Smooth muscle cell (in vitro differentiated cells): ENCODE measurements around the gene SORL1-AS1.

Experiments
- DNase-seq: peaks from one replicate; lab custom pipeline; 2025; ENCODE audit not compliant: unreplicated experiment; lab: John Stamatoyannopoulos, UW
- H2AFZ ChIP-seq: fragments of 200-600 bp; sonication (generic); 2 replicates; pipeline ENCODE4 v1.6.0; 2016; ENCODE audit warnings: antibody characterized with exemption, low read depth, mild to moderate bottlenecking
- H3F3A ChIP-seq: fragments of 200-600 bp; sonication (generic); 2 replicates; pipeline ENCODE4 v1.6.0; 2017; ENCODE audit warnings: antibody characterized with exemption, low read depth
- H3K27ac ChIP-seq: fragments of 200-600 bp; sonication (generic); 2 replicates; pipeline ENCODE4 v1.5.1; 2016; ENCODE audit warnings: low read depth, mild to moderate bottlenecking
- H3K27me3 ChIP-seq: fragments of 200-600 bp; sonication (generic); 2 replicates; pipeline ENCODE4 v1.6.1; 2016; ENCODE audit warnings: low read depth, mild to moderate bottlenecking
- H3K36me3 ChIP-seq: fragments of 200-600 bp; sonication (generic); 2 replicates; pipeline ENCODE4 v1.5.1; 2016; ENCODE audit warnings: low read depth
- H3K4me1 ChIP-seq: fragments of 200-600 bp; sonication (generic); 2 replicates; pipeline ENCODE4 v1.5.1; 2016; ENCODE audit warnings: low read depth
- H3K4me2 ChIP-seq: fragments of 200-600 bp; sonication (generic); 2 replicates; pipeline ENCODE4 v1.6.0; 2016; ENCODE audit warnings: mild to moderate bottlenecking
- H3K4me3 ChIP-seq: fragments of 200-600 bp; sonication (generic); 2 replicates; pipeline ENCODE4 v1.5.1; 2016; ENCODE audit warnings: mild to moderate bottlenecking
- H3K79me2 ChIP-seq: fragments of 200-600 bp; sonication (generic); 2 replicates; pipeline ENCODE4 v1.6.0; 2016; ENCODE audit warnings: low read depth, mild to moderate bottlenecking
- H3K9ac ChIP-seq: fragments of 200-600 bp; sonication (generic); 2 replicates; pipeline ENCODE4 v1.6.0; 2016; ENCODE audit warnings: low read depth
- H3K9me3 ChIP-seq: fragments of 200-600 bp; sonication (generic); replicated peaks from 2 replicates; pipeline ENCODE4 v1.5.1; 2016; ENCODE audit warnings: low read depth
- H4K20me1 ChIP-seq: fragments of 200-600 bp; sonication (generic); 2 replicates; pipeline ENCODE4 v1.6.0; 2016; ENCODE audit warnings: low read depth
- WGBS: methylation state at CpG from one replicate; pipeline ENCODE4 v1.1.7; 2016; ENCODE audit warnings: low lambda C conversion rate; 5-methylcytosine and 5-hydroxymethylcytosine counted together
- TF ChIP-seq, protein P1 (sequence below): fragments of 200-600 bp; sonication (generic); IDR thresholded peaks from 2 replicates; pipeline ENCODE4 v1.5.1; 2017; ENCODE audit warnings: borderline replicate concordance, mild to moderate bottlenecking, antibody characterized with exemption; ENCODE audit not compliant: insufficient read depth, poor library complexity, severe bottlenecking

The SORL1-AS1 gene

DNA sequence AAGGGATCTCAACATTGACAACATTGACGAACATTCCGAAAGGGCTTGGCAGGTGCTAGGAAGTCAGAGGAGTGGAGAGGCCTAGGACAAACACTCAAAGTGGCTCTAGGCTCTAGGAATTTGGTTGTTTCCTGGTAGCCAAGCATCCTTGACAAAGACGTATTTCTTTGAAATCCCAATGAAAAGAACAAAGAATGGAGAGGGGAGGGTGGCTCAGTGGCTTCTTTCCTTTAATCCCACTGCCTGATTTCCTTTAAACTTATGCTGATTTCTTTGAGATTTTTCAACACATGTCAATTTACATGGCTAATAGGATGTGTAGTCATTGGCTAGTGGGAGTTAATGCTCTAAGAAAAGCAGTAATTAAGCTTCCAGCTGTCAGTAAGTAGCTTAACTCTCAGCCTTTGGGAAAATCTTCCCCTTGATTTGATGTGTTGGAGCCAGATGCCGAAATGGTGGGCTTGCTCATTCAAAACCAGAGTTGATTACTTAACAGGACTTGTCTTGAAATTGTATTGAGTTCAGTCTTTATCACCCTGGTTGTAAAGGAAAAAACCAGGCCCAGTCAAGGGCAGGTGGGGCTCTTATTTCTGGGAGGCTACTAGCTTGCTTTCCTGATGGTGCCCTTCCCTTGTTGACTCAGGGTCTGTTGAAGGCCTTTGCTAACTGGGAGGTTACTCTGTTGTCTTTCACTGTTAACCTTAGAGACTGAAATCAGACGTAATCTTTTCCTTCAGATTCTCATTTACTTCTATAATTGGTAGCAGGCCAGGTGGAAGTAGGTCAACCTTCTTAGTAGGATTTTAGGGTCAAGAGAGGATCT lies 44.6 kb upstream of the SORL1-AS1 start:
- no peak overlapping the region for H3K27ac ChIP-seq
- H2AFZ ChIP-seq: no peak overlapping the region
- no peak overlapping the region for H3K9ac ChIP-seq
- no peak overlapping the region for H3K4me3 ChIP-seq
- H3K36me3 ChIP-seq: no peaks in the 10 kb centered on the region
- peaks cover 29% of the 10 kb centered on the region for H3K4me1 ChIP-seq
- no peaks in the 10 kb centered on the region for H4K20me1 ChIP-seq
- no peak overlapping the region for H3K4me2 ChIP-seq
- no peaks in the 10 kb centered on the region for H3K9me3 ChIP-seq
- H3K27me3 ChIP-seq: no peaks in the 10 kb centered on the region
- no peaks in the 10 kb centered on the region for H3F3A ChIP-seq
- no peak for DNase-seq
- WGBS: 83% methylated on average over 5 of the region's 5 CpGs
- TF ChIP-seq, protein P1, sequence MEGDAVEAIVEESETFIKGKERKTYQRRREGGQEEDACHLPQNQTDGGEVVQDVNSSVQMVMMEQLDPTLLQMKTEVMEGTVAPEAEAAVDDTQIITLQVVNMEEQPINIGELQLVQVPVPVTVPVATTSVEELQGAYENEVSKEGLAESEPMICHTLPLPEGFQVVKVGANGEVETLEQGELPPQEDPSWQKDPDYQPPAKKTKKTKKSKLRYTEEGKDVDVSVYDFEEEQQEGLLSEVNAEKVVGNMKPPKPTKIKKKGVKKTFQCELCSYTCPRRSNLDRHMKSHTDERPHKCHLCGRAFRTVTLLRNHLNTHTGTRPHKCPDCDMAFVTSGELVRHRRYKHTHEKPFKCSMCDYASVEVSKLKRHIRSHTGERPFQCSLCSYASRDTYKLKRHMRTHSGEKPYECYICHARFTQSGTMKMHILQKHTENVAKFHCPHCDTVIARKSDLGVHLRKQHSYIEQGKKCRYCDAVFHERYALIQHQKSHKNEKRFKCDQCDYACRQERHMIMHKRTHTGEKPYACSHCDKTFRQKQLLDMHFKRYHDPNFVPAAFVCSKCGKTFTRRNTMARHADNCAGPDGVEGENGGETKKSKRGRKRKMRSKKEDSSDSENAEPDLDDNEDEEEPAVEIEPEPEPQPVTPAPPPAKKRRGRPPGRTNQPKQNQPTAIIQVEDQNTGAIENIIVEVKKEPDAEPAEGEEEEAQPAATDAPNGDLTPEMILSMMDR: no peak
- no peaks in the 10 kb centered on the region for H3K79me2 ChIP-seq

GRCh38 chr11:121494355-121495099 lies 41.8 kb upstream of the SORL1-AS1 start:
- Histone ChIP-seq H4K20me1 (no peaks in the 10 kb centered on the region), H3K4me3 (no peak overlapping the region), H3K9ac (no peak overlapping the region), H3K79me2 (no peaks in the 10 kb centered on the region), H3K9me3 (no peaks in the 10 kb centered on the region), H2AFZ (no peak overlapping the region), H3K4me1 (peaks cover 25% of the 10 kb centered on the region), H3K27me3 (no peaks in the 10 kb centered on the region), H3K4me2 (no peak overlapping the region), H3K27ac (no peak overlapping the region), H3K36me3 (no peaks in the 10 kb centered on the region), H3F3A (no peaks in the 10 kb centered on the region)
- 72% methylated on average over 7 of the region's 7 CpGs for WGBS
- TF ChIP-seq, protein P1: no peak
- DNase-seq: no peak

- H3K36me3 ChIP-seq: no peaks in the 10 kb centered on the region
- TF ChIP-seq, protein P1: no peak
- WGBS: 100% methylated on average over 2 of the region's 2 CpGs
- no peaks in the 10 kb centered on the region for H3K27me3 ChIP-seq
- H3K4me3 ChIP-seq: no peak overlapping the region
- no peak overlapping the region for H2AFZ ChIP-seq
- H3K9me3 ChIP-seq: no peaks in the 10 kb centered on the region
- H3K4me1 ChIP-seq: peaks cover 4% of the 10 kb centered on the region
- no peak overlapping the region for H3K4me2 ChIP-seq
- H3F3A ChIP-seq: no peaks in the 10 kb centered on the region
- H3K9ac ChIP-seq: no peak overlapping the region
- no peaks in the 10 kb centered on the region for H3K79me2 ChIP-seq
- no peaks in the 10 kb centered on the region for H4K20me1 ChIP-seq
- DNase-seq: no peak
- H3K27ac ChIP-seq: no peak overlapping the region
These were observed 37.1 kb upstream of the SORL1-AS1 start for GRCh38 chr11:121489823-121490222.
